ENCODE measurements around the gene IBTK. TPM values are rescaled to one million over a fixed set of nuclear protein-coding genes. Genes with fewer than 3 reads are reported as not detected.
"Not testable (repeated sequence)": the region's sequence is repeated elsewhere in the genome, so short reads cannot be mapped to it uniquely, and the experiment has no call there.

IBTK gene
- total RNA-seq, 1 donor from 2014 or later: 15.5 TPM

DNA sequence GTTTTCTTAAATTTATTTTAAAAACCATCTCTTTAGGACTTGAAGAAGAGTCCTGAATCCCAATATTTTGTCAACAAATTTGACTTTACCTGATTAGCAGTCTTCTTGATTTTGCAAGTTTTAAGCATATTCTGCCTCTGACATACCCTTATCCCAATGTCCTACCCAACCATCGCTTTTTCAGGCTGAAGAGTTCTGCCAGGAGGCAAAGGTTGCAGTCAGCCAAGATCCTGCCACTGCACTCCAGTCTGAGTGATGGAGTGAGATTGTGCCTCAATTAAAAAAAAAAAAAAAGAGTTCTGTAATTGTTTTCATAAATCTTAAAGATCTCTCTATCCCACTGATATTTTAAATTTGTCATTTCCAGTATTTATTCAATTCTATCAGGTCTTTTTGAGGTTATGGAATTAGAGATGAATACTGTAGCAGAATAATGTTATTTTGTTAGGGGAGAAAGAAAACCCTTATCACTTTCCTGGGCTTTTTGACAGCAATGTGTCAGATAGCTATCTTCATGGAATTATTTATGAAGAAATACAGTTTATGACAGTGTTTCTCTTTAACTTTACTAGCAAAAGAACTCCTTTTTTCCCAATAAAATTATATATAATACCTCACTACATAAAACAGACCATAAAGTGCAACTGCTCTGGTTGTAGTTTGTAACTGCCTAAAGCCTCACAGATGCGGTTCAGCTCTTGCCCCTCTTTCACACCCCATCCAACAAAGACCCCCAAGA, 78.2 kb downstream of the IBTK start:
- H3K4me3 ChIP-seq: no peak overlapping the region
- H3K27me3 ChIP-seq: no peaks in the 10 kb centered on the region
- no peak overlapping the region for H3K27ac ChIP-seq
- no peaks in the 10 kb centered on the region for H3K9me3 ChIP-seq
- DNase-seq (ENCODE audit: extremely low spot score in 2 of 2): no peak
- H3K36me3 ChIP-seq: peaks cover 0 to 36% of the 10 kb centered on the region in 2 donors
- no peaks in the 10 kb centered on the region for H3K4me1 ChIP-seq
- intact Hi-C loops (cut with DNase I): no loop called here
- TF ChIP-seq POLR2A (IDR thresholded peaks at IDR 0.05) (no peak), POLR2AphosphoS5 (IDR thresholded peaks at IDR 0.05; ENCODE audit: insufficient read depth in 1 of 2, low read depth in 1 of 2) (no peak)
- TF ChIP-seq, protein P1, sequence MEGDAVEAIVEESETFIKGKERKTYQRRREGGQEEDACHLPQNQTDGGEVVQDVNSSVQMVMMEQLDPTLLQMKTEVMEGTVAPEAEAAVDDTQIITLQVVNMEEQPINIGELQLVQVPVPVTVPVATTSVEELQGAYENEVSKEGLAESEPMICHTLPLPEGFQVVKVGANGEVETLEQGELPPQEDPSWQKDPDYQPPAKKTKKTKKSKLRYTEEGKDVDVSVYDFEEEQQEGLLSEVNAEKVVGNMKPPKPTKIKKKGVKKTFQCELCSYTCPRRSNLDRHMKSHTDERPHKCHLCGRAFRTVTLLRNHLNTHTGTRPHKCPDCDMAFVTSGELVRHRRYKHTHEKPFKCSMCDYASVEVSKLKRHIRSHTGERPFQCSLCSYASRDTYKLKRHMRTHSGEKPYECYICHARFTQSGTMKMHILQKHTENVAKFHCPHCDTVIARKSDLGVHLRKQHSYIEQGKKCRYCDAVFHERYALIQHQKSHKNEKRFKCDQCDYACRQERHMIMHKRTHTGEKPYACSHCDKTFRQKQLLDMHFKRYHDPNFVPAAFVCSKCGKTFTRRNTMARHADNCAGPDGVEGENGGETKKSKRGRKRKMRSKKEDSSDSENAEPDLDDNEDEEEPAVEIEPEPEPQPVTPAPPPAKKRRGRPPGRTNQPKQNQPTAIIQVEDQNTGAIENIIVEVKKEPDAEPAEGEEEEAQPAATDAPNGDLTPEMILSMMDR (IDR thresholded peaks at IDR 0.05): no peak

DNA sequence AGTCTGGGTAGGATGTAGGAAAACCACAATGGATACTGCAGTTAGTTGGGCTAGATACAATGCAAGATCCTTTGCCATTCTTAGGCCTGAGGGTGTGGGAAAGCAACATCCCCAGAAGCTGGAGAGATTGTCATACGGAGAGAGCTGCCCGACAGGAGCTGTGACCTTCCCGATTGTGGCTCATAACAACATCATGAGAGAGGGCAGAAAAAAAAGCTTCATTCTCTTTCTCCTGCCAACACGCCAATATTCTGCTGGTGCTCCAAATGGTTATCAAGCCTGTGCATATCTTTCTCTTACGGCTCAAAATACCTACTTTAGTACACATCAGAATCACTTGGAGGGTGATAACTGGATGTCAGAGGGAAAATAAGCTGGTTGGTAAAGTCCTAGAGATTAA, 81.1 kb downstream of the IBTK start:
- H3K27me3 ChIP-seq: no peaks in the 10 kb centered on the region
- H3K36me3 ChIP-seq: peaks cover 0 to 24% of the 10 kb centered on the region in 2 donors
- H3K4me1 ChIP-seq: no peaks in the 10 kb centered on the region
- no peak overlapping the region for H3K4me3 ChIP-seq
- DNase-seq (ENCODE audit: extremely low spot score in 2 of 2): no peak
- TF ChIP-seq POLR2A (IDR thresholded peaks at IDR 0.05): no peak
- TF ChIP-seq POLR2AphosphoS5 (IDR thresholded peaks at IDR 0.05; ENCODE audit: insufficient read depth in 1 of 2, low read depth in 1 of 2): no peak
- TF ChIP-seq, protein P1 (IDR thresholded peaks at IDR 0.05): no peak
- intact Hi-C loops (cut with DNase I): no loop called here
- no peak overlapping the region for H3K27ac ChIP-seq
- no peaks in the 10 kb centered on the region for H3K9me3 ChIP-seq

DNA sequence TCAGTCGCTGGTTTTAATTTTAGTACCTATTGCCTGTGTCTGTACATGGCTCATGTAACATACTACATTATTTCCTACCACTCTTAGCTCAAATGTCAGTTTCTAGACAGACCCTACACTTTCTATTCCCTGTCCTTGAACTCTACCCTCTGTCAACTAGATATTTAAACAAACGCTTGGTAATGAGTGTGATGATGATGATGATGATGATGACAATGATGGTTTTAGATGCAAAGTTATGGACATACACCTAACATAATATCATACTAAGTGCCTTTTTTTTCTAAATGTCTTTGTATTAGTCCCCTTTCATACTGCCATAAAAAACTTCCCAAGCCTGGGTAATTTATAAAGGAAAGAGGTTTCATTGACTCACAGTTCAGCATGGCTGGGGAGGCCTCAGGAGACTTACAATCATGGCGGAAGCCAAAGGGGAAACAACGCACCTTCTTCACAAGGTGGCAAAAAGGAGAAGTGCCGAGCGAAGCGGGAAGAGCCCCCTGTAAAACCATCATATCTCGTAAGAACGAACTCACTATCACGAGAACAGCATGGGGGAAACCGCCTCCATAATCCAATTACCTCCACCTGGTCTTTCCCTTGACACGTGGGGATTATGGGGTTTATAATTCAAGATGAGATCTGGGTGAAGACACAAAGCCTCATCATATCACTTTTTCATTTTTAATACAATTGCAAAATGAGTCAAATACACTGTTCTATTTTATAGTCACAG, 87.1 kb downstream of the IBTK start:
- Histone ChIP-seq H3K36me3 (no peaks in the 10 kb centered on the region), H3K27me3 (no peaks in the 10 kb centered on the region), H3K27ac (no peak overlapping the region), H3K4me3 (no peak overlapping the region), H3K9me3 (no peaks in the 10 kb centered on the region), H3K4me1 (no peaks in the 10 kb centered on the region)
- TF ChIP-seq, protein P1 (IDR thresholded peaks at IDR 0.05): no peak
- TF ChIP-seq POLR2AphosphoS5 (IDR thresholded peaks at IDR 0.05; ENCODE audit: insufficient read depth in 1 of 2, low read depth in 1 of 2) (no peak), POLR2A (IDR thresholded peaks at IDR 0.05) (no peak)
- intact Hi-C loops (cut with DNase I): no loop called here
- DNase-seq (ENCODE audit: extremely low spot score in 2 of 2): no peak

DNA sequence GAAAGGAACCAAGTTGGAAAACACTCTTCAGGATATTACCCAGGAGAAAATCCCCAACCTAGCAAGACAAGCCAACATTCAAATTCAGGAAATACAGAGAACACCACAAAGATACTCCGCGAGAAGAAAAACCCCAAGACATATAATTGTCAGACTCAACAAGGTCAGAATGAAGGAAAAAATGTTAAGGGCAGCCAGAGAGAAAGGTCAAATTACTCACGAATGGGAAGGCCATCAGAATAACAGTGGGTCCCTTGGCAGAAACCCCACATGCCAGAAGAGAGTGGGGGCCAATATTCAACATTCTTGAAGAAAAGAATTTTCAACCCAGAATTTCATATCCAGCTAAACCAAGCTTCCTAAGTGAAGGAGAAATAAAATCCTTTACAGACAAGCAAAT, 94.8 kb downstream of the IBTK start:
- H3K4me3 ChIP-seq; H3K27me3 ChIP-seq; intact Hi-C loops (cut with DNase I); H3K27ac ChIP-seq; H3K9me3 ChIP-seq; DNase-seq (ENCODE audit: extremely low spot score in 2 of 2); H3K4me1 ChIP-seq; H3K36me3 ChIP-seq: not testable (repeated sequence)

DNA sequence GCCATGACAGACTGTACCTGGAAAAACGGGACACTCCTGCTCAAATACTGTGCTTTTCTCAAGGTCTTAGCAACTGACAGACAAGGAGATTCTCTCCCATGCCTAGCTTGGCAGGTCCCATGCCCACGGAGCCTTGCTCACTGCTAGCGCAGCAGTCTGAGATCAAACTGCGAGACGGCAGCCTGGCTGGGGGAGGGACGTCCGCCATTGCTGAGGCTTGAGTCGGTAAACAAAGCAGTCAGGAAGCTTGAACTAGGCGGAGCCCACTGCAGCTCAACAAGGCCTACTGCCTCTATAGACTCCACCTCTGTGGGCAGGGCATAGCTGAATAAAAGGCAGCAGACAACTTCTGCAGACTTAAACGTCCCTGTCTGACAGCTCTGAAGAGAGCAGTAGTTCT, 96.4 kb downstream of the IBTK start:
- DNase-seq (ENCODE audit: extremely low spot score in 2 of 2); H3K4me1 ChIP-seq; H3K27me3 ChIP-seq; H3K9me3 ChIP-seq; H3K36me3 ChIP-seq; H3K27ac ChIP-seq; intact Hi-C loops (cut with DNase I); H3K4me3 ChIP-seq: not testable (repeated sequence)

DNA sequence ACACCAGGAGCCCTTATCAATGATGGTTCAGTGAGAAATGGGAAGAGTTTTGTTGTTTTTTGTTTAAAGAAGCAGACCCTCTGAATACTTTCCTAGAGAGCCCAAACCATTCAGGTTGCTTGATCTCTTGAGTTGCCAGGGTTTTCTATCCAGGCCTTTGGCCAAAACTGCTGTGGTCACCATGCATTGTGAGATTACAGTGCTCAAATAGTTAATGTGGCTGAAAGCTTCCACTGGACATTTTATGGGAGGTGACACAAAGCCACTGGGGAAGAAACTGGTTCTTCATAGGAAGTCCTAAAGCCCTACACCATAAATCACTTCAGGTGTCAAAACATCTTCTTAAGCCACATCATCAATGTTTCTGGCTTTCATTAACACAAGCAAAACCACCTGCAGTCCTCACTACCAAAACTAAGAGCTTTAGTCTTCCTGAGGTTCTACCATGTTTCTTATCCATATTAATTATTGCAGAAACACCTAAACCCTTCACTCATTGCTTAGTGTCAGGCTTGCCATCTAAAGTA, 101.6 kb downstream of the IBTK start:
- Histone ChIP-seq H3K27ac (no peak overlapping the region), H3K4me3 (no peak overlapping the region), H3K27me3 (no peaks in the 10 kb centered on the region), H3K36me3 (no peaks in the 10 kb centered on the region), H3K4me1 (peaks cover 17% of the 10 kb centered on the region), H3K9me3 (no peaks in the 10 kb centered on the region)
- DNase-seq (ENCODE audit: extremely low spot score in 2 of 2): no peak
- intact Hi-C loops (cut with DNase I): no loop called here
- TF ChIP-seq, protein P1 (IDR thresholded peaks at IDR 0.05): no peak
- no peak for TF ChIP-seq POLR2A (IDR thresholded peaks at IDR 0.05)
- no peak for TF ChIP-seq POLR2AphosphoS5 (IDR thresholded peaks at IDR 0.05; ENCODE audit: insufficient read depth in 1 of 2, low read depth in 1 of 2)
